Forelimb muscle (tissue), 1 donor: ENCODE measurements around the gene NEGR1. TPM values are rescaled to one million over a fixed set of nuclear protein-coding genes. Genes with fewer than 3 reads are reported as not detected.

ENCODE experiments used
- DNase-seq: peaks from one replicate; pipeline ENCODE4 v3.0.0-alpha.2; 2013; ENCODE audit warnings: low read depth
- polyA plus RNA-seq: library from polyadenylated mRNA; unstranded; fragments of 120-200 nt; gene quantifications from one replicate; pipeline ENCODE4 v1.2.1, GENCODE V29; 2013; ENCODE audit not compliant: insufficient read length

NEGR1 gene
- polyA plus RNA-seq, 1 donor: 16.6 TPM

GRCh38 chr1:71566413-71566812 is 715.9 kb downstream of the NEGR1 start:
- DNase-seq: no peak

DNA sequence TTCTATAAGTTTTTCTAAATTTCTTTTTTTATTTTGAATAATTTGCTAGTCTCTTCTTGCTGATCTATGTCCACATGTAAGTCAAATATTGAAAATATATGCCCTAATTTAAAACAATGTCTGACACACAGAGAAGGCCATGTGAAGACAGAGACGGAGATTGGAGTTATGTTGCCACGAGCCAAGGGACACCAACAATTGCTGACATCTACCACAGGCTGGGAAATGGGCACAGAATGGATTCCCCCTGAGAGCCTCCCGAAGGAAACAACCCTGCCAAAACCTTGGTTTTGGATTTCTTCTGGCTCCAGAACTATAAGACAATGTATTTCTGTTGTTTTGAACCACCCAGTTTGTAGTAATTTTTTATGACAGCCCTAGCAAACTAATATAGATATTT is 716.5 kb downstream of the NEGR1 start:
- no peak for DNase-seq

DNA sequence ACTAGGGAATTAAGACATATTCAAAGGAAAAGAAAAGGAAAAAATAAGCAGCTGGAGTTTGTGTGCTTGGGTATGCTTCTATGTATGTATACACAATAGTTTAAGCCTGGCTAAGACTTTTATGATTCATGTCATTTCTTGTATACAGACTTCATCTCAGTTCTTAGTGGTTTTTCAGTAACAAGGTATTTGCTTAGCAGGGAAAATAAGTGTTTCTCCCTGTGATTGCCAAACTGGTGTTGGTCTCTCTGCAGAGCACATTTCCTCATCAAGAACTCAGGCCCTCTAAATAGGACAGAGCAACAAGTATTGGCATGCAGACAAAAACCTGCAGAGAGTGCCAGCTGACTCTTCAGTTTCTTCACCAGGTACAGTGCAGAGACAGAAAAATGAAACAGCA is 717.1 kb downstream of the NEGR1 start:
- no peak for DNase-seq

- no peak for DNase-seq
Measured at GRCh38 chr1:71562298-71562697, 720.0 kb downstream of the NEGR1 start.

DNA sequence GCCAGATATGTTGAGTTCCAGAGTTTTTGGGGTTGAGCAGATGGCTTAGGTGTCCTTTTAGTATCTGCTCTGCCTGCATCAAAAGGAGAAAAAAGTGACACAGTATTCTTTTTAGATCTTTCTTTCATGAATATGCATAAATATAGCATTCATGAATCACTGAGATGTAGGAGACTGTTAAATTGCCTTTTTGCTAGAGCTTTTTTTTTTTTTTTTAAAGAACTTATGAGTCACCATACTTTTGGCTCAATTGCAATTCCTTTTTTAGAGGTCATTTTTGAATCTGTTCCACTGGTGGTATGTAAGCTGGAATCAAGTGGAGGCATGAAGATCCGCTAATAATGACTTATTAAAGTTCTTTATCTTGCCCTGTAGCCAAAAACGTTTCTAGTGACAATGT is 720.6 kb downstream of the NEGR1 start:
- no peak for DNase-seq

DNA sequence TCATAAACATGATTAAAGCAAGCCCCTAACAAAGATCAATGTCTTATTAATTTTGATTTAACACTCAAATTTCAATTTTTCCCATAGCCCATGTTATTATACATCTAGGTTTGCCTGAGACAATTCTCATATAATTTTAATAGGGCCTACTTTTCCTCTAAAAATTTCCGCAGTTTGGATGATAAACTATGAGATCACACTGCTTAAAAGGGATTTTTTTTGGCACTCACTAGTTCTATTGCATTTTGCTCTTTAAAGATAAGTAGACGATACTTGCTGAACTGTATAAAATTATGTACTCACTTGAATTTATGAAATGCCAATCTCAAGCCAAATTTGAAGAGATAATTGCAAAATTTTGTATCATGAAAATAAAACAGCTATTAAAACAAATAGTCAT is 721.1 kb downstream of the NEGR1 start:
- no peak for DNase-seq

DNA sequence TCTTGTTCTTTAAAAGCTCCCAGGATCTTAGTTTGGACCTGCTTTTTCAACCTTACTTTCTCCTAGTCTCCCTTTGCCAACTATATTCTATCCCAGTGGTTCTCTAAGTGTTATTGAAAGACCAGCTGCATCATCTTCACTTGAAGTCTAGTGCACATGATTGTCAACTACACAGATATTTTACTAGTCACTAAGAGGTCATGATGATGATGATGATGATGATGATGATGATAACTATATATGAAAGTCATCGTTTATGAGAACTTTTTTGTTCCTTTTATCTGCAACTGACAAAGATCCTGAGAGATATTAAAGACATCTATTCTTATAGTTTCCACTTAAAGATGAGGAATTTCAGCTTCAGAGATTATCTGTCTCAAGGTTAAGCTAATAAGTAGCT is 722.5 kb downstream of the NEGR1 start:
- DNase-seq: no peak

- DNase-seq: no peak
Measured at GRCh38 chr1:71557138-71557537, 725.2 kb downstream of the NEGR1 start.

- DNase-seq: no peak
Measured at GRCh38 chr1:71548398-71548890, 733.9 kb downstream of the NEGR1 start.

- no peak for DNase-seq
Measured at GRCh38 chr1:71542155-71542554, 740.2 kb downstream of the NEGR1 start.

DNA sequence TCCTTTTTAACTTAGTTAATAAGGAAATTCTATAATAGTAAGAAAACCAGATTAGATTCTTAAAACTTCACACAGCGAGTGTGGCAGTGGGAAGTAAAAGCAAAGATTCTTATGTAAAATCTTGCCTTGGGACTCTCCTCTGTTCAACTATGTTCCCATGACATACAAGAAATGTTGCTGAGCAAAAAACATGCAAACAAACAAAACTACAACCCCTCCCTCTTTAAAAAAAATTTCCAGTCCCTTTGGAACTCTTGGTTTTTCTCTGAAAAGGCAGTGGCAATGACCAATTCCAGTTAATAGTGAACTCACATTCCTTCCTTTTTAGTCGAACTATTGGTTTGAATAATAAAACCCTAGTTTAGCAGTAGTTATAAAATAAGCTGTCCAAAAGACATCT is 748.4 kb downstream of the NEGR1 start:
- DNase-seq: no peak

DNA sequence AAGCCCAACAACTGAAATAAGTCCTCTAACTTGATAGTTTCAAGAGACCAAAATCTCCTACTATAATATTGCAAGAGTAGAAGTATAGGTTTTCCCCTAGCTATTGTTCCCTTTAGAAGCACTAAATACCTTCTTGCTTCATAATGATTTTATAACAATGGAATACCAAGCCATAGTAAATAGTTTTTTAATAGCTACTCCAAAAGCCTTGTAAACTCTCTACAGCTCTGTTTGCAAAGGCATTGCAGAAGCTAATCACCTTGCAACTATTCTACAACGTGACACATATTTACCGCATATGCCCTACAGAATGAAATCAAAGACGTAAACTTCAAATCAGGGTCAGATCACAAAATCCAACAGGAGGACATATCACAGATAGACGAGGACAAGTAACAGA is 750.0 kb downstream of the NEGR1 start:
- DNase-seq: no peak

DNA sequence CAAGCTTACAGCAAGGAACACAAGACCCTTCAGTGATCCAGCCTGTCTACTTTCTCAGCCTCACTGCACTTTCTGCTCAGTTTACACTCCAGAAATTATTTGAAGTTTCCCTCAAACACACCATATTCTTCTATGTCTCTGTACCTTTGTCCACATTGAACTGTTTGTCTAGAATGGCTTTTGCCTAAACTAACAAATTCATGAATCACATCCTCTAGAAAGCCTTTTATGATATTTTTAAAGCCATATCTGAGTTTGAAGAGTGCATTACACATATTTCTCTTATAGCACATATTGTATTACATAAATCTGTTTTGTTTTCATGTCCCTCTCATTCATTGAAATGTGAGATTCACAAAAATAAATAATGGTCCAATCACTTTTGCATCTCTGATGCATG is 755.5 kb downstream of the NEGR1 start:
- no peak for DNase-seq

DNA sequence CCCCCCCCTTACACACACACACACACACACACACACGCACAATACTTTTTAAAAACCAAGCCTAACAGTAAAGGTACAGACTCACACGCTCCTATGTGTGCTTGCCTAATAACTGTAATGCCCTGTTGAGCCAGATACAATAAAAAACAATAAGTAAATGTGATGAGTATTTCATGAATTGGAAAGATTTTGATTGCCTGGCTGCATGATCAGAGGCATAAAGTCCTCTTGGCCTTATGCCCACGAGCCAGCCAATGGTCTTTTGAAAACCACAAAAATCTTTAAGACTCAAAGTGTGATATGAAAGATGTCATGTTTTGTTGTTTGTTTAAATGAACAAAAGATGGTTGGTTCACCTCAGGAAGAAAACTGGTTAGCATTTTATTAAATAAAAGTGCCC is 759.6 kb downstream of the NEGR1 start:
- no peak for DNase-seq

- peak; percentile 5 for DNase-seq
Measured at GRCh38 chr1:71521655-71522264, 760.6 kb downstream of the NEGR1 start.

- DNase-seq: no peak
Measured at GRCh38 chr1:71511505-71511904, 770.8 kb downstream of the NEGR1 start.

DNA sequence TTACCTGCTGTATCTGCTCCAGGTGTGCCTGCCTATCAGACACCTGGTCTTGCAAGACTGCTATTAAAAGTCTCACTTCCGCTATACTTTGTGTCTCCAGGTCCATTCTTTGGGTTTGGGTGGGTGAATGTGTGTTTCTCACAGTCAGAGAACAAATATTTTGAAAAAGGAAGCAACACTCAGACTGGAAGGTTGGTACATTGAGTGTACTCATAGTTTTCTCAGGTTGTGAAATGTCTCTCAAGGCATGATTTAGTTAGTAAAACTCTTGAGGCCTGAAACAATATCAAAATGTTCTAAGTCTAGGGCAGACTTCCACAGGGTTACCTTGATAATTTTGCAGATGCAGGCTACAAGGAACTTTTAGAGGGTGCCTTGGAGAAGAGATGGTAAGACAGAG is 771.6 kb downstream of the NEGR1 start:
- no peak for DNase-seq

DNA sequence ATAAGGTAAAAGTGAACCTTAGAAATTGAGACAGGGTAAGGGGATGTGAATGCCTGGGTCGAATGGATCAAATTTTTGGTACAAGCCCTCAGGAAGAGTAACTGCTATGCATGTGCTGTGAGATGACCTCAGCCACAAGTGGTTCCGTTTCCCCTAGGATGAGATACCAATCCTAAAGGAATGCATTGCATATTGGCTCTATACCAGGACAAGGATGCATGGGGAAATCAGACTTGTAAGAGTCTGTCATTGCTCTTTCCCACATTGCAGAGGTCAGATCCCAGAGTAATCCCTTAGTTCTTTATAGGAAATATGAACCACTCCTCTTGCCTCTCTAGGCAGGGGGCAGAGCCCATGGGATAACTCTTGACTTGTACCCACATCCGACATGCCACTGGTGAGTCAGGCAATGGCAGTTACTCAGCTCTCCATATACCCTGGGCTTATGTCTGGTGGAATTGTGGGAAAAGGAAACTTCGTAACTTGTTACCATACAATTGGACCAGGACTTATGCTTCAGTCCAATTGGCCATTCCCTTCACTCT is 773.2 kb downstream of the NEGR1 start:
- no peak for DNase-seq

- no peak for DNase-seq
Measured at GRCh38 chr1:71502006-71502405, 780.3 kb downstream of the NEGR1 start.

DNA sequence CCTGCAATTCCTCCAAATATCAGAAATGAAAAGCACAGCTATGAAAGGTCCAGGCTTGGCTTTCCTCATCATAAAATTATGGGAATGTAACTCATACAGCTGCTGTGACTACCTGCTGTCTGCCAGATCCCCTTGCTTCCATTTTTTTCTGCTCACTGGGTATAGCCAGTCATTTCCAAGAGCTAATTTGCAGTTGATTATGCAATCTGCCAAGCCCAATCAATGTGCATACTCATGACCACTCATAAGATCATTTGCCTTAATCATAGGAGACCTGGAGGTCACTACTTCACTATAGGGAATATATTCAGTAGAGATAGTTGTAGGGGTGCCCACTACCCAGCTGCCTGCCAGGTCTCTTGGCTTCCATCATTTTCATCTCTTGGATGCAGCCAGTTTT is 783.8 kb downstream of the NEGR1 start:
- no peak for DNase-seq

- DNase-seq: no peak
Measured at GRCh38 chr1:71494163-71494562, 788.2 kb downstream of the NEGR1 start.

GRCh38 chr1:71492298-71493041 is 789.9 kb downstream of the NEGR1 start:
- DNase-seq: no peak

GRCh38 chr1:71490432-71490831 is 791.9 kb downstream of the NEGR1 start:
- DNase-seq: no peak
